H1 (cell line): Measurements from ENCODE around the gene OR10R2. TPM values are rescaled to one million over a fixed set of nuclear protein-coding genes. Genes with fewer than 3 reads are reported as not detected.

Source experiments
- ATF3 ChIP-seq: IDR thresholded peaks from 2 replicates; pipeline ENCODE4 v1.6.1; 2011; ENCODE audit warnings: low read depth, mild to moderate bottlenecking, low read length; ENCODE audit not compliant: insufficient read depth
- JUND ChIP-seq: IDR thresholded peaks from 2 replicates; pipeline ENCODE4 v1.6.1; 2011; ENCODE audit warnings: mild to moderate bottlenecking, improper control_type of control experiment, low read length
- KDM1A ChIP-seq: fragments of 200-600, 300-600 bp; sonication (generic); IDR thresholded peaks from 2 replicates; pipeline ENCODE4 v1.7.1; 2016; ENCODE audit warnings: mild to moderate bottlenecking, low read length, borderline replicate concordance
- RBBP5 ChIP-seq: IDR thresholded peaks from 2 replicates; pipeline ENCODE4 v1.7.1; 2012; ENCODE audit warnings: low read depth, mild to moderate bottlenecking, inconsistent platforms, low read length, moderate library complexity, borderline replicate concordance
- polyA plus RNA-seq, 7 experiments: library from polyadenylated mRNA; depleted of rRNA in 3 of 7; stranded (reverse) in 5 of 7; unstranded in 2 of 7; fragments of >200 nt in 5 of 7; fragments of 200-250 nt in 2 of 7; gene quantifications; 1 replicate in 5 of 7; 2 replicates in 1 of 7; 4 replicates in 1 of 7; pipeline versions ENCODE4 v1.2.1 to v1.2.3, GENCODE V29; 2011 to 2013; ENCODE audit warnings: missing spikeins in 2 of 7, mixed read lengths in 2 of 7
- total RNA-seq: library from RNA; stranded (reverse); fragmentation: NEBNext Ultra II Directional; extraction: Animal tissue kit (Norgen Biotek cat#: 25700); gene quantifications from 2 replicates; pipeline ENCODE4 v1.2.1, GENCODE V29; 2021
- TF ChIP-seq, protein P1 (sequence below): fragments of 300-600 bp; sonication (generic); IDR thresholded peaks from 2 replicates; pipeline ENCODE4 v1.7.1; 2012; ENCODE audit warnings: low read length, moderate library complexity, mild to moderate bottlenecking, inconsistent platforms; ENCODE audit not compliant: insufficient replicate concordance

OR10R2 gene
- total and polyA plus RNA-seq, 2 of the 8 experiments (the other 6 are each of a cell fraction or from before 2014, with no cell fraction given), result not detected

GRCh38 chr1:158509471-158510156 is 37.6 kb downstream of the OR10R2 start (continued):
- TF ChIP-seq, protein P1, sequence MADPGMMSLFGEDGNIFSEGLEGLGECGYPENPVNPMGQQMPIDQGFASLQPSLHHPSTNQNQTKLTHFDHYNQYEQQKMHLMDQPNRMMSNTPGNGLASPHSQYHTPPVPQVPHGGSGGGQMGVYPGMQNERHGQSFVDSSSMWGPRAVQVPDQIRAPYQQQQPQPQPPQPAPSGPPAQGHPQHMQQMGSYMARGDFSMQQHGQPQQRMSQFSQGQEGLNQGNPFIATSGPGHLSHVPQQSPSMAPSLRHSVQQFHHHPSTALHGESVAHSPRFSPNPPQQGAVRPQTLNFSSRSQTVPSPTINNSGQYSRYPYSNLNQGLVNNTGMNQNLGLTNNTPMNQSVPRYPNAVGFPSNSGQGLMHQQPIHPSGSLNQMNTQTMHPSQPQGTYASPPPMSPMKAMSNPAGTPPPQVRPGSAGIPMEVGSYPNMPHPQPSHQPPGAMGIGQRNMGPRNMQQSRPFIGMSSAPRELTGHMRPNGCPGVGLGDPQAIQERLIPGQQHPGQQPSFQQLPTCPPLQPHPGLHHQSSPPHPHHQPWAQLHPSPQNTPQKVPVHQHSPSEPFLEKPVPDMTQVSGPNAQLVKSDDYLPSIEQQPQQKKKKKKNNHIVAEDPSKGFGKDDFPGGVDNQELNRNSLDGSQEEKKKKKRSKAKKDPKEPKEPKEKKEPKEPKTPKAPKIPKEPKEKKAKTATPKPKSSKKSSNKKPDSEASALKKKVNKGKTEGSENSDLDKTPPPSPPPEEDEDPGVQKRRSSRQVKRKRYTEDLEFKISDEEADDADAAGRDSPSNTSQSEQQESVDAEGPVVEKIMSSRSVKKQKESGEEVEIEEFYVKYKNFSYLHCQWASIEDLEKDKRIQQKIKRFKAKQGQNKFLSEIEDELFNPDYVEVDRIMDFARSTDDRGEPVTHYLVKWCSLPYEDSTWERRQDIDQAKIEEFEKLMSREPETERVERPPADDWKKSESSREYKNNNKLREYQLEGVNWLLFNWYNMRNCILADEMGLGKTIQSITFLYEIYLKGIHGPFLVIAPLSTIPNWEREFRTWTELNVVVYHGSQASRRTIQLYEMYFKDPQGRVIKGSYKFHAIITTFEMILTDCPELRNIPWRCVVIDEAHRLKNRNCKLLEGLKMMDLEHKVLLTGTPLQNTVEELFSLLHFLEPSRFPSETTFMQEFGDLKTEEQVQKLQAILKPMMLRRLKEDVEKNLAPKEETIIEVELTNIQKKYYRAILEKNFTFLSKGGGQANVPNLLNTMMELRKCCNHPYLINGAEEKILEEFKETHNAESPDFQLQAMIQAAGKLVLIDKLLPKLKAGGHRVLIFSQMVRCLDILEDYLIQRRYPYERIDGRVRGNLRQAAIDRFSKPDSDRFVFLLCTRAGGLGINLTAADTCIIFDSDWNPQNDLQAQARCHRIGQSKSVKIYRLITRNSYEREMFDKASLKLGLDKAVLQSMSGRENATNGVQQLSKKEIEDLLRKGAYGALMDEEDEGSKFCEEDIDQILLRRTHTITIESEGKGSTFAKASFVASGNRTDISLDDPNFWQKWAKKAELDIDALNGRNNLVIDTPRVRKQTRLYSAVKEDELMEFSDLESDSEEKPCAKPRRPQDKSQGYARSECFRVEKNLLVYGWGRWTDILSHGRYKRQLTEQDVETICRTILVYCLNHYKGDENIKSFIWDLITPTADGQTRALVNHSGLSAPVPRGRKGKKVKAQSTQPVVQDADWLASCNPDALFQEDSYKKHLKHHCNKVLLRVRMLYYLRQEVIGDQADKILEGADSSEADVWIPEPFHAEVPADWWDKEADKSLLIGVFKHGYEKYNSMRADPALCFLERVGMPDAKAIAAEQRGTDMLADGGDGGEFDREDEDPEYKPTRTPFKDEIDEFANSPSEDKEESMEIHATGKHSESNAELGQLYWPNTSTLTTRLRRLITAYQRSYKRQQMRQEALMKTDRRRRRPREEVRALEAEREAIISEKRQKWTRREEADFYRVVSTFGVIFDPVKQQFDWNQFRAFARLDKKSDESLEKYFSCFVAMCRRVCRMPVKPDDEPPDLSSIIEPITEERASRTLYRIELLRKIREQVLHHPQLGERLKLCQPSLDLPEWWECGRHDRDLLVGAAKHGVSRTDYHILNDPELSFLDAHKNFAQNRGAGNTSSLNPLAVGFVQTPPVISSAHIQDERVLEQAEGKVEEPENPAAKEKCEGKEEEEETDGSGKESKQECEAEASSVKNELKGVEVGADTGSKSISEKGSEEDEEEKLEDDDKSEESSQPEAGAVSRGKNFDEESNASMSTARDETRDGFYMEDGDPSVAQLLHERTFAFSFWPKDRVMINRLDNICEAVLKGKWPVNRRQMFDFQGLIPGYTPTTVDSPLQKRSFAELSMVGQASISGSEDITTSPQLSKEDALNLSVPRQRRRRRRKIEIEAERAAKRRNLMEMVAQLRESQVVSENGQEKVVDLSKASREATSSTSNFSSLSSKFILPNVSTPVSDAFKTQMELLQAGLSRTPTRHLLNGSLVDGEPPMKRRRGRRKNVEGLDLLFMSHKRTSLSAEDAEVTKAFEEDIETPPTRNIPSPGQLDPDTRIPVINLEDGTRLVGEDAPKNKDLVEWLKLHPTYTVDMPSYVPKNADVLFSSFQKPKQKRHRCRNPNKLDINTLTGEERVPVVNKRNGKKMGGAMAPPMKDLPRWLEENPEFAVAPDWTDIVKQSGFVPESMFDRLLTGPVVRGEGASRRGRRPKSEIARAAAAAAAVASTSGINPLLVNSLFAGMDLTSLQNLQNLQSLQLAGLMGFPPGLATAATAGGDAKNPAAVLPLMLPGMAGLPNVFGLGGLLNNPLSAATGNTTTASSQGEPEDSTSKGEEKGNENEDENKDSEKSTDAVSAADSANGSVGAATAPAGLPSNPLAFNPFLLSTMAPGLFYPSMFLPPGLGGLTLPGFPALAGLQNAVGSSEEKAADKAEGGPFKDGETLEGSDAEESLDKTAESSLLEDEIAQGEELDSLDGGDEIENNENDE, result no peak
- TF ChIP-seq KDM1A (no peak), ATF3 (no peak), JUND (no peak), RBBP5 (no peak)
